ENCODE measurements around the gene INPP5D. TPM values are rescaled to one million over a fixed set of nuclear protein-coding genes. Genes with fewer than 3 reads are reported as not detected.

The INPP5D gene
- polyA plus RNA-seq, 2 of the 4 experiments (the other 2 are of a cell fraction) = 0.26 to 0.53 TPM

DNA sequence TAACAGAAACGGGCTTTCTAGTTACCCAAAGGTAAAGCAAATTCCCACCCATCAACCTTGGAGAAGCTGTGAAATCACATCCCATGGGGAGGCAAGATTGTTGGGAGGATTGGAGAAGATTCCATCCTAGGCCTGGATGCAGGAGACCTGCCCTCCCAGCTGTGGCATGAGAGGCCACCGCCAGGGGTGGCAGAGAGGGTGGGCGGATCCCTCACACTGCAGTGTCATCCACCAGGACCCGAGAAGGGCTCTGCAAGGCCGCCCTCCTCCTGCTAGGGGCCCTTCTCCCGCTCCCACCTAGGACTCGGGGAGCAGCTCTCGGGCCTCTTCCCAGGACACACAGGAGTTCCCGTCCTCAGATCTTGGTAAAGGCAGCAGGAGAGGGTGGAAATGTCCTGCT, 175.8 kb downstream of the INPP5D start:
- Histone ChIP-seq H3K9me3 (no peaks in the 10 kb centered on the region), H3K4me1 (no peaks in the 10 kb centered on the region), H3K4me3 (no peak overlapping the region), H3K27ac (no peak overlapping the region), H3K4me2 (no peak overlapping the region)
- CTCF ChIA-PET = interaction anchor here (1.0 to 2.3 kb wide), 3 partner anchors 10 to 16 kb away, joined by 4 to 8 read pairs (median 4); partner anchors contain the start of gene ATG16L1
- ATAC-seq (peak in 1 of 2 experiments; percentile 33; a peak in 1 of 6 replicates), FAIRE-seq (no peak), DNase-seq (ENCODE audit: low read depth in 1 of 2, low spot score in 1 of 2) (no peak)
- 75% methylated on average over 9 of the region's 9 CpGs for WGBS (ENCODE audit: missing lambda C conversion rate)
- POLR2A ChIA-PET = no interaction called here
- TF ChIP-seq FOSL2 (IDR thresholded peaks at IDR 0.05) = no peak
- TF ChIP-seq FOSL2 (CRISPR knock-in tag; IDR thresholded peaks at IDR 0.05) = no peak
- TF ChIP-seq MAZ (IDR thresholded peaks at IDR 0.05; ENCODE audit: borderline replicate concordance, low read depth, low read length) = no peak

- 75% methylated on average over 7 of the region's 7 CpGs for WGBS (ENCODE audit: missing lambda C conversion rate)
- CTCF ChIA-PET = interaction anchor here (0.6 to 1.0 kb wide), 3 partner anchors 15 to 475 kb away, joined by 3 to 6 read pairs (median 4); partner anchors contain the start of gene ATG16L1
- DNase-seq (ENCODE audit: low read depth in 1 of 2, low spot score in 1 of 2) = no peak
Observed at GRCh38 chr2:233236820-233237589, 176.9 kb downstream of the INPP5D start.

More at GRCh38 chr2:233236820-233237589, 176.9 kb downstream of the INPP5D start:
- Histone ChIP-seq H3K4me3 (no peak overlapping the region), H3K27ac (no peak overlapping the region), H3K4me1 (peaks cover 5% of the 10 kb centered on the region), H3K9me3 (no peaks in the 10 kb centered on the region), H3K4me2 (no peak overlapping the region)
- no peak for FAIRE-seq
- ATAC-seq = no peak; a peak in 1 of 6 replicates
- TF ChIP-seq RCOR1 (IDR thresholded peaks at IDR 0.05; ENCODE audit: low read depth, low read length) (no peak), HOXB13 (CRISPR knock-in tag; IDR thresholded peaks at IDR 0.05; ENCODE audit: low read depth) (no peak), NR3C1 (IDR thresholded peaks at IDR 0.05) (no peak), RAD21 (conservative IDR thresholded peaks at IDR 0.05 in 1 of 2, IDR thresholded peaks at IDR 0.05 in 1 of 2) (no peak), MAZ (IDR thresholded peaks at IDR 0.05; ENCODE audit: borderline replicate concordance, low read depth, low read length) (no peak), ZFP36 (IDR thresholded peaks at IDR 0.05; ENCODE audit: borderline replicate concordance, partially characterized antibody) (no peak), PHF8 (IDR thresholded peaks at IDR 0.05; ENCODE audit: borderline replicate concordance, low read depth) (no peak), MYC (IDR thresholded peaks at IDR 0.05; ENCODE audit: borderline replicate concordance, low read length) (no peak), MAFK (IDR thresholded peaks at IDR 0.05; ENCODE audit: partially characterized antibody) (no peak), TFCP2L1 (CRISPR knock-in tag; IDR thresholded peaks at IDR 0.05) (no peak), TP53 (CRISPR knock-in tag; IDR thresholded peaks at IDR 0.05) (no peak), SMC3 (IDR thresholded peaks at IDR 0.05) (no peak), MAX (IDR thresholded peaks at IDR 0.05) (no peak)
- TF ChIP-seq, protein P1, sequence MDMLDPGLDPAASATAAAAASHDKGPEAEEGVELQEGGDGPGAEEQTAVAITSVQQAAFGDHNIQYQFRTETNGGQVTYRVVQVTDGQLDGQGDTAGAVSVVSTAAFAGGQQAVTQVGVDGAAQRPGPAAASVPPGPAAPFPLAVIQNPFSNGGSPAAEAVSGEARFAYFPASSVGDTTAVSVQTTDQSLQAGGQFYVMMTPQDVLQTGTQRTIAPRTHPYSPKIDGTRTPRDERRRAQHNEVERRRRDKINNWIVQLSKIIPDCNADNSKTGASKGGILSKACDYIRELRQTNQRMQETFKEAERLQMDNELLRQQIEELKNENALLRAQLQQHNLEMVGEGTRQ (IDR thresholded peaks at IDR 0.05) = no peak
- TF ChIP-seq, protein P2, sequence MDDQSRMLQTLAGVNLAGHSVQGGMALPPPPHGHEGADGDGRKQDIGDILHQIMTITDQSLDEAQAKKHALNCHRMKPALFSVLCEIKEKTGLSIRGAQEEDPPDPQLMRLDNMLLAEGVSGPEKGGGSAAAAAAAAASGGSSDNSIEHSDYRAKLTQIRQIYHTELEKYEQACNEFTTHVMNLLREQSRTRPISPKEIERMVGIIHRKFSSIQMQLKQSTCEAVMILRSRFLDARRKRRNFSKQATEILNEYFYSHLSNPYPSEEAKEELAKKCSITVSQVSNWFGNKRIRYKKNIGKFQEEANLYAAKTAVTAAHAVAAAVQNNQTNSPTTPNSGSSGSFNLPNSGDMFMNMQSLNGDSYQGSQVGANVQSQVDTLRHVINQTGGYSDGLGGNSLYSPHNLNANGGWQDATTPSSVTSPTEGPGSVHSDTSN (IDR thresholded peaks at IDR 0.05) = no peak
- TF ChIP-seq, protein P3, sequence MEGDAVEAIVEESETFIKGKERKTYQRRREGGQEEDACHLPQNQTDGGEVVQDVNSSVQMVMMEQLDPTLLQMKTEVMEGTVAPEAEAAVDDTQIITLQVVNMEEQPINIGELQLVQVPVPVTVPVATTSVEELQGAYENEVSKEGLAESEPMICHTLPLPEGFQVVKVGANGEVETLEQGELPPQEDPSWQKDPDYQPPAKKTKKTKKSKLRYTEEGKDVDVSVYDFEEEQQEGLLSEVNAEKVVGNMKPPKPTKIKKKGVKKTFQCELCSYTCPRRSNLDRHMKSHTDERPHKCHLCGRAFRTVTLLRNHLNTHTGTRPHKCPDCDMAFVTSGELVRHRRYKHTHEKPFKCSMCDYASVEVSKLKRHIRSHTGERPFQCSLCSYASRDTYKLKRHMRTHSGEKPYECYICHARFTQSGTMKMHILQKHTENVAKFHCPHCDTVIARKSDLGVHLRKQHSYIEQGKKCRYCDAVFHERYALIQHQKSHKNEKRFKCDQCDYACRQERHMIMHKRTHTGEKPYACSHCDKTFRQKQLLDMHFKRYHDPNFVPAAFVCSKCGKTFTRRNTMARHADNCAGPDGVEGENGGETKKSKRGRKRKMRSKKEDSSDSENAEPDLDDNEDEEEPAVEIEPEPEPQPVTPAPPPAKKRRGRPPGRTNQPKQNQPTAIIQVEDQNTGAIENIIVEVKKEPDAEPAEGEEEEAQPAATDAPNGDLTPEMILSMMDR (IDR thresholded peaks at IDR 0.05) = no peak
- TF ChIP-seq, protein P4, sequence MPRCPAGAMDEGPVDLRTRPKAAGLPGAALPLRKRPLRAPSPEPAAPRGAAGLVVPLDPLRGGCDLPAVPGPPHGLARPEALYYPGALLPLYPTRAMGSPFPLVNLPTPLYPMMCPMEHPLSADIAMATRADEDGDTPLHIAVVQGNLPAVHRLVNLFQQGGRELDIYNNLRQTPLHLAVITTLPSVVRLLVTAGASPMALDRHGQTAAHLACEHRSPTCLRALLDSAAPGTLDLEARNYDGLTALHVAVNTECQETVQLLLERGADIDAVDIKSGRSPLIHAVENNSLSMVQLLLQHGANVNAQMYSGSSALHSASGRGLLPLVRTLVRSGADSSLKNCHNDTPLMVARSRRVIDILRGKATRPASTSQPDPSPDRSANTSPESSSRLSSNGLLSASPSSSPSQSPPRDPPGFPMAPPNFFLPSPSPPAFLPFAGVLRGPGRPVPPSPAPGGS (IDR thresholded peaks at IDR 0.05) = no peak
- POLR2A ChIA-PET = no interaction called here

All from A549 (cell line).